Activated T-cell treated with anti-CD3 and anti-CD28 coated beads, Interleukin-2, amount 50 U/mL, for 4 hours (primary cell): ENCODE results near the gene OR5D18. TPM values are rescaled to one million over a fixed set of nuclear protein-coding genes. Genes with fewer than 3 reads are reported as not detected.

ENCODE experiments used
- total RNA-seq, 3 donors: library from RNA; stranded (reverse); gene quantifications; one replicate each; pipeline ENCODE4 v1.2.1, GENCODE V29; 2021

The OR5D18 gene
- total RNA-seq, 3 donors from 2014 or later: not detected

Other genes starting within 250 kb of the OR5D18 start
- gene OR4C16, start 247.5 kb upstream of the OR5D18 start, total RNA-seq: not detected
- gene OR4C11, start 212.0 kb upstream of the OR5D18 start, total RNA-seq: not detected
- gene OR4P4, start 184.5 kb upstream of the OR5D18 start, total RNA-seq: not detected
- gene OR4S2, start 171.3 kb upstream of the OR5D18 start, total RNA-seq: not detected
- not detected for gene OR4C6, start 157.4 kb upstream of the OR5D18 start, total RNA-seq
- not detected for gene OR5D13, start 46.2 kb upstream of the OR5D18 start, total RNA-seq
- not detected for gene OR5D14, start 24.1 kb upstream of the OR5D18 start, total RNA-seq
- gene OR5L1, start 8.3 kb upstream of the OR5D18 start, total RNA-seq: not detected
- not detected for gene OR5L2, start 7.6 kb downstream of the OR5D18 start, total RNA-seq
- gene OR5D16, start 19.1 kb downstream of the OR5D18 start, total RNA-seq: not detected
- not detected for gene TRIM51, start 63.7 kb downstream of the OR5D18 start, total RNA-seq
- gene OR5W2, start 95.0 kb downstream of the OR5D18 start, total RNA-seq: not detected
- gene OR5I1, start 116.8 kb downstream of the OR5D18 start, total RNA-seq: not detected
- gene OR10AG1, start 150.3 kb downstream of the OR5D18 start, total RNA-seq: not detected
- not detected for gene OR5F1, start 175.0 kb downstream of the OR5D18 start, total RNA-seq
- gene OR5AS1, start 208.0 kb downstream of the OR5D18 start, total RNA-seq: not detected